Mucosa of rectum (tissue), 2 donors: ENCODE data around the gene DBN1.

Source experiments
- H3K27ac ChIP-seq, 2 donors: one replicate each; pipeline ENCODE4 v1.7.0; 2013; ENCODE audit warnings: inconsistent platforms in 2 of 2, low read depth in 2 of 2, low read length in 2 of 2
- H3K27me3 ChIP-seq, 2 donors: one replicate each; pipeline ENCODE4 v1.7.0; 2013; ENCODE audit warnings: low read length in 2 of 2; ENCODE audit not compliant: control insufficient read depth in 2 of 2, insufficient read depth in 2 of 2
- H3K36me3 ChIP-seq, 2 donors: one replicate each; pipeline ENCODE4 v1.7.0; 2013; ENCODE audit warnings: low read length in 2 of 2; ENCODE audit not compliant: control insufficient read depth in 2 of 2, insufficient read depth in 2 of 2
- H3K4me1 ChIP-seq, 2 donors: one replicate each; pipeline ENCODE4 v1.7.0; 2013; ENCODE audit warnings: low read length in 2 of 2, mild to moderate bottlenecking in 1 of 2; ENCODE audit not compliant: control insufficient read depth in 2 of 2, insufficient read depth in 2 of 2
- H3K4me3 ChIP-seq, 2 donors: one replicate each; pipeline ENCODE4 v1.7.0; 2013; ENCODE audit warnings: low read length in 2 of 2
- H3K9ac ChIP-seq, 2 donors: one replicate each; pipeline ENCODE4 v1.7.0; 2013; ENCODE audit warnings: low read length in 2 of 2, low read depth in 1 of 2, mild to moderate bottlenecking in 1 of 2
- H3K9me3 ChIP-seq, 2 donors: one replicate each; pipeline ENCODE4 v1.7.0; 2013; ENCODE audit warnings: low read length in 2 of 2; ENCODE audit not compliant: control insufficient read depth in 2 of 2
- donor health status: healthy.
- donor health status: Normal muscosa, but diverticular disease.

Gene DBN1

DNA sequence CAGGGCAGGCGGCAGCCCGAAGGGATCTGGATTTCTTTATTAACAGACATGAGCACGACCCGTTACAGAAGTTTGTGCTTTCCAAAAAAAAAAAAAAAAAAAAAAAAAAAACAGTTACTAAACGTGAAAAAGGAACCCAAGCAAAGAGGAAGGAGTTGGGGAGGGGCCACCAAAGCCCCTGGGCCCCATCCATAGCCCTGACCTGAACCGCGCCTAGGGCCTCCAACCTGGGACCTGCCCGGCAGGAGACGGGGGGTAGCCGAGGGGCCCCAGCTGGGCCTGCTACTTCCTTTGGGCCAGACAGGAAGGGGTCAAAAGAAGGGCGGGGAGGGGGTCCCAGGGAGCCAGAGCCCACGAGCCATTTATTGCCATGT is 16.9 kb downstream of the DBN1 start:
- H3K9ac ChIP-seq, result no peak overlapping the region
- no peaks in the 10 kb centered on the region for H3K27me3 ChIP-seq
- peak overlapping the region in 1 of 2 donors; percentile 72 for H3K4me3 ChIP-seq
- no peak overlapping the region for H3K27ac ChIP-seq
- no peaks in the 10 kb centered on the region for H3K36me3 ChIP-seq
- H3K4me1 ChIP-seq, result peaks cover 19 to 23% of the 10 kb centered on the region in 2 donors
- no peaks in the 10 kb centered on the region for H3K9me3 ChIP-seq

DNA sequence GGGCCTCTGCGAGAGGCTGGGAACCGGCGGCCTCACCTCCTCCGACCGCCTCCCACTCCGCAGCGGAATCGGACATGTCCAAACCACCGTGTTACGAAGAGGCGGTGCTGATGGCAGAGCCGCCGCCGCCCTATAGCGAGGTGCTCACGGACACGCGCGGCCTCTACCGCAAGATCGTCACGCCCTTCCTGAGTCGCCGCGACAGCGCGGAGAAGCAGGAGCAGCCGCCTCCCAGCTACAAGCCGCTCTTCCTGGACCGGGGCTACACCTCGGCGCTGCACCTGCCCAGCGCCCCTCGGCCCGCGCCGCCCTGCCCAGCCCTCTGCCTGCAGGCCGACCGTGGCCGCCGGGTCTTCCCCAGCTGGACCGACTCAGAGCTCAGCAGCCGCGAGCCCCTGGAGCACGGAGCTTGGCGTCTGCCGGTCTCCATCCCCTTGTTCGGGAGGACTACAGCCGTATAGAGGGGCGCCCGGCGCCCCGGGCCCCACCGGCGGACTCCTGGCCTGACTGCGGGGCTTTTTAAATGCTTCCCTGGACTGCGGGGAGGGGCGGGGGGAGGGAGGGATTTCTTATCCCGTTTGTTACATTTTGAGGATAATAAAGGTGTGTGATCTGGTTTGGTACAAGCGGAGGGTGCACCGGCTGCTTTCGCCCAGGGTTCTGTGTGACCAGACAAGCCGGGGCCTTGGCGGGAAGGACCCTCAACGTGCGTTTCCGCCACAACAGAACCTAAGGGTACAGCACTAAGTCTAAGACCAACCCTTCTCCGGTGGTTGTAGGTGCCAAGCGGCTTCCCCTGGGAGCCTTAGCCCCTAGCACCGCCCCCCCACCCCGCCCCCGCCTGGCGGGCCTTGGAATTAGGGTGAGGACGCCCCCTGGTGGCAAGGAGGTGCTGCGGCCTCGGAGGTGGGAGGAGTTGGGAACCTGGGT is 17.5 kb downstream of the DBN1 start:
- Histone ChIP-seq H3K27me3 (no peaks in the 10 kb centered on the region), H3K4me3 (peak overlapping the region; percentile 72 to 75), H3K36me3 (no peaks in the 10 kb centered on the region), H3K27ac (peak overlapping the region; percentile 74 to 80), H3K9me3 (no peaks in the 10 kb centered on the region), H3K9ac (peak overlapping the region; percentile 60 to 73), H3K4me1 (peaks cover 19 to 23% of the 10 kb centered on the region in 2 donors)

DNA sequence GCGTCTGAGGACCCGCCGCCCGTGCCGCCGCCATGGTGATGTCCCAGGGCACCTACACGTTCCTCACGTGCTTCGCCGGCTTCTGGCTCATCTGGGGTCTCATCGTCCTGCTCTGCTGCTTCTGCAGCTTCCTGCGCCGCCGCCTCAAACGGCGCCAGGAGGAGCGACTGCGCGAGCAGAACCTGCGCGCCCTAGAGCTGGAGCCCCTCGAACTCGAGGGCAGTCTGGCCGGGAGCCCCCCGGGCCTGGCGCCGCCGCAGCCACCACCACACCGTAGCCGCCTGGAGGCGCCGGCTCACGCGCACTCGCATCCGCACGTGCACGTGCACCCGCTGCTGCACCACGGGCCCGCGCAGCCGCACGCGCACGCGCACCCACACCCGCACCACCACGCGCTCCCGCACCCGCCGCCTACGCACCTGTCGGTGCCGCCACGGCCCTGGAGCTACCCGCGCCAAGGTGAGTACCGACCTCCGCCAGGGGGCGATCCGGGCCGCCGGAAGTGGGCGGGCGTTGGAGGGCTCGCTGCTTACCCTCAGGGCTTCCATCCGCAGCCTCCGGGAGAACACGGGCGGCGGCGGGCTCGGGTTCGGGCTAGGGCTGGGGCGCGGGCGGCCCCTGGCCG is 18.3 kb downstream of the DBN1 start:
- Histone ChIP-seq H3K9ac (peak overlapping the region; percentile 60 to 73), H3K27ac (peak overlapping the region; percentile 74 to 80), H3K9me3 (no peaks in the 10 kb centered on the region), H3K4me3 (peak overlapping the region; percentile 72 to 75), H3K36me3 (no peaks in the 10 kb centered on the region), H3K4me1 (peaks cover 19 to 23% of the 10 kb centered on the region in 2 donors), H3K27me3 (no peaks in the 10 kb centered on the region)

DNA sequence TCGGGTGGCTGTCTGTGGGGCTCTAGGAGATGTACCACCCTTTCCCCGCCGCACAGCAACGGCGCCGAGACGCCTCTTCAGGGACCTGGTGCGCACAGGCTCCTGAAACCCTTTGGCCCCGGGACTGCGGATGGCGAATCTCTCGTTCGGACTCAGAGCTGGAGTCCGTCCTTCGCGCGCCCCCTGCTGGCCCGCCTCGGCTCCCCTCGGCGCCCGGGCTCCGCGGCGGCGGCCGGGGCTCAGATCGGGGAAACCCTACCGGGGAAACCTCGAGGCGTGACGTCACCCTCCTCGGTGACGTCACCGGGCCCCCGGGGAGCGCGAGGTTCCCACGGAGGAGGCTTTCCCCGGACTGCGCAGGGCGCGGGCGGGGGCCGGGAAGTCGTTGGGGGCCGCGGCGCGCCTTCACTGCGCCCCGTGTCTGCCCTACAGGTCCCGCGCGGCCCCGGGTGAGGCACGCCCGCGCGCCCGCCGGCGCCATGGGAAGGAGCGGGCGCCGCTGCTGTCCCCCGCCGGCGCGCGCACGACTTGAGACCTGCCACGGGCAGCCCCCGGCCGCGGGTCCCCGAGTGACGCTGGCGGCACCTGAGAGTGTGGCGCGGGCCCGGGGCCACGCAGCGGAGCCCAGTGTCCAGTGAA is 18.9 kb downstream of the DBN1 start:
- Histone ChIP-seq H3K4me3 (peak overlapping the region; percentile 72 to 75), H3K27ac (peak overlapping the region; percentile 74 to 80), H3K4me1 (peaks cover 19 to 23% of the 10 kb centered on the region in 2 donors), H3K27me3 (no peaks in the 10 kb centered on the region), H3K9ac (peak overlapping the region; percentile 34 to 73), H3K36me3 (no peaks in the 10 kb centered on the region), H3K9me3 (no peaks in the 10 kb centered on the region)

DNA sequence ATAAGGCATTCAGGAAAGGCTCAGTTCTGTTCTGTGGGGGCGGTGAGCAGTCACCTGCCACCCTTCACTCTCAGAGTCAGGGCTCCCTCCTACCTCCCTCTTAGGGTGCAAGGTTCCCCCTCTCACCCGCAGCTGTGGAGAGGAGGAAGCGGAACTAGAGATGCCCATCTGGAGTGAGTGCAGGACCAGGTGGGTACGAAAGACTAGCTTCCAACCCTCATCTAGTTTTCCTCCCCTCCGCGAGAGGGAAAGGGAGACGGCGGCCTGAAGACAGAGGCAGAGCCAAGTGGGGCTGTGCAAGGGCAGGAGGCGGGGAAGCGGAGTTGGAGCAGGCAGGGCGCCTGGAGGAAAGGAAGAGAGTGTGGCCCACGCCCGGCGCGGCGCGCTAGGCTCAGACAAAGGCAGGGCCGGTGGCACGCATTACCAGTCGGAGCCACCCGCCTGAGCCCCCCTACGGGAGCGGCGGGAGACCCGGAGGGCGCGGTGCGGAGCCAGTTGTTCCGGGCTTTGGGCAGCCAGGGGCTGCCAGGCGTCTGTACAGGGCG is 19.5 kb downstream of the DBN1 start:
- H3K27ac ChIP-seq, result peak overlapping the region; percentile 38 to 74
- peaks cover 19 to 23% of the 10 kb centered on the region in 2 donors for H3K4me1 ChIP-seq
- H3K4me3 ChIP-seq, result peak overlapping the region; percentile 72 to 75

DNA sequence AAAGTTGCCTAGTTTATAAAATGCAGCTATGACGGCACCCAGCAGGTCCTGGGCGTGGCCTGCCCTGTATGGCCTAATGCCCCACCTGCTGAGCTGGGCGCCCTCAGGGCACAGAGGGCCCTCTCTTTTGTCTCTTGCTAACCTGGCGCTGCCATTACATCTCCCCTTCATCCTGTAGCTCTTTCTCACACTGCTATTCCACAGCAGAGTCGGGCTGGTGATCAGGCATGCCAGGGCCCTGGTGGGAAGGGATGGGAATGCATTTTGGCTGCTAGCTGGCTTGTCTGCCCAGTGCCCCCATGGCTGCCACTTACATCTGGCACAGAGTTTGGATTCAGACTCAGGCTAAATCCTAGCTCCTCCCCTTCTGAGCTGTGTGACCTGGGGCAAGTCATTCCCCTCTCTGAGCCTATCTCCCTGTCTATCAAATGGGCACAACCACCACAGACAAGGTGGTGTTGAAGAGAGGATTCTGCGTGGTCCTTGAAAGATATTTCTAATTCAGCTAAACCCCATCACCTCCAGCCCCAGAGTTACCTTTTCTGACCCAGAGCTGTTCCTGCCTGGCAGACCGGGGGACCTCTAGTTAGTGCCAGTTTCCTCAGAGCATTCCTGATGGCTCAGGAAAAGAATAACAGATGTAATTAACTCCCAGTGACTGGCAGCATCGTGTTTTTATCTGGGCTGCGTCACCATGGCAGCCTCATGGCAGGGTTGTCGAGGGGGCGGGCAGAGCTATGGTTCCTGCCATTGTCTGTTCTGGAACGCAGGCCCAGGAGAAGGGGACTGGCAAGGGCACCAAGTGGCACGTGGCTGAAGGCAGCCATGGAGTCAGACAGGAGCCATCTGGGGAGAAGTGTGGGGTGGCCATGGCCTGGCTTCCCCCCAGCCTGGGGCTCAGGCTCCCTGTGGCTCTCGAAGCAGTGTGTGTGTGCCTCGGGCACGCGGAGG is 20.5 kb downstream of the DBN1 start:
- H3K9ac ChIP-seq, result no peak overlapping the region
- no peaks in the 10 kb centered on the region for H3K9me3 ChIP-seq
- no peak overlapping the region for H3K27ac ChIP-seq
- H3K4me1 ChIP-seq, result peaks cover 19 to 25% of the 10 kb centered on the region in 2 donors
- H3K36me3 ChIP-seq, result no peaks in the 10 kb centered on the region
- no peak overlapping the region for H3K4me3 ChIP-seq
- peaks cover under 1 to 3% of the 10 kb centered on the region in 2 donors for H3K27me3 ChIP-seq

More for the DNA sequence above, 19.5 kb downstream of the DBN1 start:
- Histone ChIP-seq H3K27me3 (peaks cover 0 to 3% of the 10 kb centered on the region in 2 donors), H3K9ac (peak overlapping the region in 1 of 2 donors; percentile 73), H3K36me3 (no peaks in the 10 kb centered on the region), H3K9me3 (no peaks in the 10 kb centered on the region)

DNA sequence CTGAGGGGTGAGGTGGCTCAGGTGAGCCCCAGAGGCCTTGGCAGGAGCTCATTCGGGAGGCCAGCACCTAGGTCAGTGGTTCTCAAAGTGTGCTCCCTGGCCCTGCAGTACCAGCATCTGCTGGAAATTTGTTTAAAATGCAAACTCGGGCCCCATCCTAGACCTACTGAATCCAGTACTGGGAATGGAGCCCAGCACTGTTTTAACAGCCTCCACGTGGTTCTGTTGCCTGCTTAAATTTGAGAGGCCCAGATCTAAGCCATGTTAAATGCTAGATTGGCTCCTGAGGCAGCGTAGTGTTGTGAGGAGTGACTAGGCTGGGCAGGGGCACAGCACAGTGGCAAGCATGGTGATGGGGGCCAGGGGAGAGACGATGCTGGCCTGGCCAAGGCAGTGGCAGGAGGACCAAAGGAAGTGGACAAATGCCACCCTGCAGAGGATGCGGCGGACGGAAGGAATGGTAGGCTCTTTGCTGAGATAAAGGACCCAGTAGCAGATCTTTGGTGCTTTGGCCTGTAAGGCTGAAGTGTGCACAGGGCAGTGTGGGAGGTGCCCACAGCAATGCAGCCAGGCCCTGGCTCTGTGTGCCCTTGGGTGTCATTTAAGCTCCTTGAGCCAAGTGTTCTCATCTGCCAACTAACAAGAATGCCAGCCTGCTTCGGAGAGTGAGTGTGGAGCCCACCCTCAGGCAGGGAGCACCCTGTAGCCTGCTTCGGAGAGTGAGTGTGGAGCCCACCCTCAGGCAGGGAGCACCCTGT is 22.6 kb downstream of the DBN1 start:
- no peak overlapping the region for H3K9ac ChIP-seq
- no peak overlapping the region for H3K27ac ChIP-seq
- no peak overlapping the region for H3K4me3 ChIP-seq
- peaks cover 19 to 32% of the 10 kb centered on the region in 2 donors for H3K4me1 ChIP-seq
- H3K36me3 ChIP-seq, result no peaks in the 10 kb centered on the region
- H3K27me3 ChIP-seq, result peaks cover 5 to 6% of the 10 kb centered on the region in 2 donors
- no peaks in the 10 kb centered on the region for H3K9me3 ChIP-seq

DNA sequence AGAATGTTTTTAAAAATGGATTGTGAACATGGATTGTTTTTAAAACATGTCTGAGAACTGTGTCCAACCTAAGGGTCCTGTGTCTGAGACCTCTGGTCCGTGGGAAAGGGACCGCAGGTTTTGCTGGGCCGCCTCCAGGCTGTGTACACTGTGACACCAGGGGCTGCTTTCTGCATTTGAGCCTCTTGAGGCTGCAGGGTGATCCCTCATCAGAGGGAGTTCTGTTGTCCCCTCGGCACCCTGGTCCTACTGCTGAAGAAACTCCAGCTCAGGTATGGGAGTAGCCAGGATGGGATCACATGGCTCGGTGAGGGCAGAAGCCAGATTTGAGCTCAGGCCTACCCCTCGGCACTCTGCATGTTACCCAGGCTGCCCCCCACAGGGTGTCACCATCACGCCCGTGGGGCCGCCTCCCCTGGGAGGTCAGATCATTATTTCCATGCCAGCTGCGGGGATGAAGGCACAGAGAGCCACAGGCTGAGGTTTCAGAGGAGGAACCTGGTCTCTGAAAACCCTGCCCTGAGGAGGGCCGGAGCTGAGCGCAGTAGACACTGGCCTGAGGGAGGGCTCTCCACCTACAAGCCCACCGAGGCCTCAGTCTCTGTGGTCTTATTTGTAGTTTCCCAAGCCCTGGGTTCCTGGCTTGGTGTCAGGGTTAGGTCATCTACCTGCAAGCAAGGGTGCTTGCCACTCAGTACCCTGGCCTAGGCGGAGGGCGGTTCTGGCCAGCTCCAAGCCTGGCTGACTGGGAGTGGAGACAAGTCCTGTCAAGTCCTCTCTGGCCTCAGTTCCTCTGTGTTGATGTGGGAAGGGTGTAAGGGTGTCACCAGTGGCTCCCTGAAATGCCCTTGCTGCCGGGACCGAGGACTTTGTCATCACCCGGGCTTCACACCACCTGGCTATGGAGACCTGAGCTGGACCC is 24.0 kb downstream of the DBN1 start:
- H3K27me3 ChIP-seq, result peaks cover 5 to 6% of the 10 kb centered on the region in 2 donors
- H3K27ac ChIP-seq, result no peak overlapping the region
- H3K9ac ChIP-seq, result no peak overlapping the region
- H3K9me3 ChIP-seq, result no peaks in the 10 kb centered on the region
- H3K4me3 ChIP-seq, result no peak overlapping the region
- H3K36me3 ChIP-seq, result no peaks in the 10 kb centered on the region
- H3K4me1 ChIP-seq, result peaks cover 14 to 24% of the 10 kb centered on the region in 2 donors
